ELR (cell line): ENCODE measurements around the gene CASP1.
"Not testable (repeated sequence)": the region's sequence is repeated elsewhere in the genome, so short reads cannot be mapped to it uniquely, and the experiment has no call there.

Experiments used
- DNase-seq: peaks from one replicate; pipeline ENCODE4 v3.0.0-alpha.2; 2015; ENCODE audit warnings: low read depth

CASP1 gene

GRCh38 chr11:105045676-105046296 is 10.8 kb upstream of the CASP1 start:
- DNase-seq = no peak

GRCh38 chr11:105044557-105045524 is 9.9 kb upstream of the CASP1 start, which contains the start of gene CARD16:
TSS of gene CARD16 (minus strand) at chr11:105045335. CDS start at chr11:105045297, 38 bp downstream.
- DNase-seq = peak; percentile 24

- no peak for DNase-seq
Measured at GRCh38 chr11:105042178-105042577, 7.2 kb upstream of the CASP1 start.

GRCh38 chr11:105040703-105041102 is 5.8 kb upstream of the CASP1 start:
- no peak for DNase-seq

GRCh38 chr11:105034388-105034787 is 556 bp downstream of the CASP1 start:
- not testable (repeated sequence) for DNase-seq

GRCh38 chr11:105033781-105034180 is 1.2 kb downstream of the CASP1 start:
- no peak for DNase-seq

GRCh38 chr11:105033343-105033742 is 1.6 kb downstream of the CASP1 start:
- DNase-seq = no peak

GRCh38 chr11:105032495-105032894 is 2.4 kb downstream of the CASP1 start:
- DNase-seq = no peak

GRCh38 chr11:105027678-105028077 is 7.3 kb downstream of the CASP1 start:
- no peak for DNase-seq

GRCh38 chr11:105024394-105024793 is 10.6 kb downstream of the CASP1 start:
- DNase-seq = no peak

- DNase-seq = no peak
Measured at GRCh38 chr11:105023003-105023402, 11.9 kb downstream of the CASP1 start, which contains the start of gene CASP5. TSS of gene CASP5 (minus strand) at chr11:105023168. CDS start at chr11:105023136, 32 bp downstream.

- DNase-seq = no peak
Measured at GRCh38 chr11:105022527-105022926, 12.4 kb downstream of the CASP1 start.

- DNase-seq = no peak
Measured at GRCh38 chr11:105007463-105007862, 27.5 kb downstream of the CASP1 start.

- DNase-seq = no peak
Measured at GRCh38 chr11:105005451-105005845, 29.5 kb downstream of the CASP1 start.

GRCh38 chr11:105004021-105004420 is 30.9 kb downstream of the CASP1 start:
- DNase-seq = no peak

GRCh38 chr11:105003151-105003550 is 31.8 kb downstream of the CASP1 start:
- no peak for DNase-seq

- peak; percentile 15 for DNase-seq
Measured at GRCh38 chr11:105000797-105001196, 34.1 kb downstream of the CASP1 start.

GRCh38 chr11:105000167-105000566 is 34.8 kb downstream of the CASP1 start:
- peak; percentile 41 for DNase-seq

GRCh38 chr11:104999721-105000120 is 35.2 kb downstream of the CASP1 start:
- DNase-seq = no peak

GRCh38 chr11:104997288-104997687 is 37.7 kb downstream of the CASP1 start:
- peak; percentile 3 for DNase-seq

GRCh38 chr11:104995001-104995408 is 39.9 kb downstream of the CASP1 start:
- DNase-seq = no peak

- no peak for DNase-seq
Measured at GRCh38 chr11:104992781-104993180, 42.2 kb downstream of the CASP1 start.

GRCh38 chr11:104991994-104992393 is 43.0 kb downstream of the CASP1 start:
- DNase-seq = no peak
